ENCODE measurements around the gene CD40.

DNA sequence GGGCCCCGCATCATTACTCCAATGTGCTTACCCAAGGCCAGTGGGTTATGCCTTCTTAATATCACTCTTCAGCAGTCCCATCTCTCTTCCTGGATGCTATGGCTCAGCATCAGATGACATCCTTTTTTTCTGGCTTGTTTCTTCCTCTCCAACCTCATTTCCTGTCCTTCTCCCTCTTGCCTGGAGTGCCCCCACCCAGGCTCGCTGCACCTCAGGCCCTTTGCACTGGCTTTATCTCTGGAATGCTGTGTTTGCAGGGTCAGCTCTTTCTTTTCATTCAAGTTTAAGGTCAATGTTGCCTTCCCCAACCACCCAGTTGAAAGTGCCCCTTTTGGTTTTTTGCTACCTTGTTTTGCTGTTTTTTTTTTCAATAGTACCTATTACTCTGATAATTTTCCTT, 36.7 kb downstream of the CD40 start:
- TF ChIP-seq, protein P1, sequence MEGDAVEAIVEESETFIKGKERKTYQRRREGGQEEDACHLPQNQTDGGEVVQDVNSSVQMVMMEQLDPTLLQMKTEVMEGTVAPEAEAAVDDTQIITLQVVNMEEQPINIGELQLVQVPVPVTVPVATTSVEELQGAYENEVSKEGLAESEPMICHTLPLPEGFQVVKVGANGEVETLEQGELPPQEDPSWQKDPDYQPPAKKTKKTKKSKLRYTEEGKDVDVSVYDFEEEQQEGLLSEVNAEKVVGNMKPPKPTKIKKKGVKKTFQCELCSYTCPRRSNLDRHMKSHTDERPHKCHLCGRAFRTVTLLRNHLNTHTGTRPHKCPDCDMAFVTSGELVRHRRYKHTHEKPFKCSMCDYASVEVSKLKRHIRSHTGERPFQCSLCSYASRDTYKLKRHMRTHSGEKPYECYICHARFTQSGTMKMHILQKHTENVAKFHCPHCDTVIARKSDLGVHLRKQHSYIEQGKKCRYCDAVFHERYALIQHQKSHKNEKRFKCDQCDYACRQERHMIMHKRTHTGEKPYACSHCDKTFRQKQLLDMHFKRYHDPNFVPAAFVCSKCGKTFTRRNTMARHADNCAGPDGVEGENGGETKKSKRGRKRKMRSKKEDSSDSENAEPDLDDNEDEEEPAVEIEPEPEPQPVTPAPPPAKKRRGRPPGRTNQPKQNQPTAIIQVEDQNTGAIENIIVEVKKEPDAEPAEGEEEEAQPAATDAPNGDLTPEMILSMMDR (IDR thresholded peaks at IDR 0.05) = no peak
- no peak for TF ChIP-seq POLR2A (IDR thresholded peaks at IDR 0.05)
